K562 (cell line): Measurements from ENCODE around the gene XPC. TPM values are rescaled to one million over a fixed set of nuclear protein-coding genes. Genes with fewer than 3 reads are reported as not detected.
A peak's percentile ranks its signal among the peaks of the same experiment; 100 is the strongest.

Source experiments
- ATF1 ChIP-seq, 2 experiments: fragments of 450-650 bp in 1 of 2; IDR thresholded peaks; 2 replicates each; pipeline ENCODE4 v1.6.1; 2016; ENCODE audit warnings: missing compliant biosample characterization in 1 of 2, missing genetic modification characterization in 1 of 2
- BRF2 ChIP-seq: IDR thresholded peaks from 3 replicates; pipeline ENCODE4 v1.6.1; 2011; ENCODE audit warnings: borderline replicate concordance, mild to moderate bottlenecking; ENCODE audit not compliant: insufficient read length, insufficient read depth
- CEBPZ ChIP-seq: fragments of 150-350 bp; IDR thresholded peaks from 2 replicates; pipeline ENCODE4 v1.6.1; 2014; ENCODE audit warnings: low read depth, mild to moderate bottlenecking, low read length, borderline replicate concordance
- CGGBP1 ChIP-seq: fragments of 250-450 bp; sonication (Bioruptor Pico); IDR thresholded peaks from 2 replicates; pipeline ENCODE4 v1.9.0; 2021; ENCODE audit warnings: mild to moderate bottlenecking
- ESRRA ChIP-seq: fragments of 450-650 bp; IDR thresholded peaks from 2 replicates; pipeline ENCODE4 v1.6.1; 2014; ENCODE audit warnings: low read depth, mild to moderate bottlenecking, moderate library complexity, borderline replicate concordance
- NELFE ChIP-seq: IDR thresholded peaks from 2 replicates; pipeline ENCODE4 v1.6.1; 2011; ENCODE audit warnings: mild to moderate bottlenecking; ENCODE audit not compliant: insufficient read depth, insufficient read length
- NFATC3 ChIP-seq: fragments of 450-650 bp; IDR thresholded peaks from 2 replicates; pipeline ENCODE4 v1.6.1; 2017; ENCODE audit warnings: mild to moderate bottlenecking
- NFRKB ChIP-seq: fragments of 450-650 bp; IDR thresholded peaks from 2 replicates; pipeline ENCODE4 v1.6.1; 2016; ENCODE audit warnings: low read depth
- NRF1 ChIP-seq, 2 experiments: fragments of 450-650 bp; IDR thresholded peaks in 1 of 2; conservative IDR thresholded peaks in 1 of 2; 2 replicates each; pipeline ENCODE4 v1.6.1; 2014; ENCODE audit warnings: mild to moderate bottlenecking in 2 of 2
- POLR2AphosphoS5 ChIP-seq: IDR thresholded peaks from 2 replicates; pipeline ENCODE4 v1.6.1; 2011; ENCODE audit warnings: mild to moderate bottlenecking, low read depth, low read length, moderate library complexity; ENCODE audit not compliant: control insufficient read depth, insufficient read depth
- POU5F1 ChIP-seq: fragments of 150-350 bp; IDR thresholded peaks from 2 replicates; pipeline ENCODE4 v1.6.1; 2014; ENCODE audit warnings: borderline replicate concordance, low read length, low read depth, mild to moderate bottlenecking; ENCODE audit not compliant: partially characterized antibody
- RBM25 ChIP-seq: fragments of 200-400 bp; formaldehyde crosslinking; IDR thresholded peaks from 2 replicates; pipeline ENCODE4 v1.6.1; 2018; ENCODE audit warnings: low read length, low read depth, moderate library complexity; ENCODE audit not compliant: severe bottlenecking
- RUNX1 ChIP-seq: sonication (generic); IDR thresholded peaks from 2 replicates; pipeline ENCODE4 v1.6.1; 2016; ENCODE audit warnings: antibody characterized with exemption, low read depth
- TAF1 ChIP-seq: IDR thresholded peaks from 2 replicates; pipeline ENCODE4 v1.6.1; 2011; ENCODE audit warnings: mild to moderate bottlenecking, low read length, moderate library complexity; ENCODE audit not compliant: insufficient read depth, control insufficient read depth, severe bottlenecking; ENCODE audit errors: extremely low read depth
- ZBTB34 ChIP-seq: fragments of 250-450 bp; sonication (Bioruptor Pico); IDR thresholded peaks from 2 replicates; pipeline ENCODE4 v1.8.0; 2021; ENCODE audit warnings: mild to moderate bottlenecking, moderate library complexity
- ZNF146 ChIP-seq: IDR thresholded peaks from one replicate; pipeline ENCODE4 v1.6.1; 2018; ENCODE audit warnings: missing compliant biosample characterization; ENCODE audit not compliant: unreplicated experiment
- ZNF212 ChIP-seq: fragments of 450-650 bp; formaldehyde crosslinking; IDR thresholded peaks from 2 replicates; pipeline ENCODE4 v1.4.0; 2020; ENCODE audit warnings: mild to moderate bottlenecking
- ZNF445 ChIP-seq: fragments of 250-450 bp; sonication (Bioruptor Pico); IDR thresholded peaks from 2 replicates; pipeline ENCODE4 v1.4.0; 2020; ENCODE audit warnings: low read depth, mild to moderate bottlenecking, moderate library complexity
- ZNF740 ChIP-seq, 3 experiments: fragments of 200-800 bp in 1 of 3; sonication (Bioruptor generic) in 1 of 3; sonication (generic) in 1 of 3; formaldehyde crosslinking in 1 of 3; IDR thresholded peaks; 2 replicates each; pipeline versions ENCODE4 v1.6.1 to v1.8.0; 2016 to 2022; ENCODE audit warnings: mild to moderate bottlenecking in 2 of 3, missing compliant biosample characterization in 2 of 3, missing genetic modification characterization in 2 of 3, missing genetic modification reagents in 1 of 3
- ZNF764 ChIP-seq: fragments of 250-450 bp; sonication (Bioruptor Pico); IDR thresholded peaks from 2 replicates; pipeline ENCODE4 v1.4.0; 2020; ENCODE audit warnings: low read depth, mild to moderate bottlenecking, moderate library complexity
- polyA plus RNA-seq, 8 experiments: library from polyadenylated mRNA; depleted of rRNA in 4 of 8; stranded (reverse) in 5 of 8; unstranded in 3 of 8; fragments of >200 nt; fragmentation: Nextera tagmentation in 2 of 8; fragmentation: Illumina TruSeq in 1 of 8; extraction: Ambion mirVana in 2 of 8; extraction: Trizol in 1 of 8; gene quantifications; 2 replicates each; pipeline versions ENCODE4 v1.2.1 to v1.2.3, GENCODE V29; 2011 to 2014; ENCODE audit warnings: inconsistent platforms in 1 of 8, missing spikeins in 1 of 8
- total RNA-seq, 7 experiments: library from RNA; depleted of rRNA in 6 of 7; stranded (reverse); fragments of >200 nt in 6 of 7; fragmentation: Illumina TruSeq in 2 of 7; extraction: Trizol in 2 of 7; gene quantifications; 2 replicates each; pipeline versions ENCODE4 v1.2.1 to v1.2.3, GENCODE V29; 2011 to 2021; ENCODE audit warnings: low replicate concordance in 1 of 7

Gene XPC
- total and polyA plus RNA-seq, 9 of the 15 experiments (the other 6 are each of a cell fraction or from before 2014, with no cell fraction given): 3.8 to 54.7 (median 41.3) TPM

- TF ChIP-seq ZBTB34 (CRISPR knock-in tag) (no peak), RUNX1 (no peak), NRF1 (conservative IDR thresholded peaks at IDR 0.05 in 1 of 2, IDR thresholded peaks at IDR 0.05 in 1 of 2) (peak; percentile 100), ESRRA (peak; percentile 69; the same call in 1 of the 2 replicates), ZNF764 (CRISPR knock-in tag) (no peak), ZNF740 (CRISPR knock-in tag; IDR thresholded peaks at IDR 0.05) (no peak), ZNF740 (tag; IDR thresholded peaks at IDR 0.05) (no peak), POLR2AphosphoS5 (no peak; the same call in 1 of the 2 replicates), ZNF212 (CRISPR knock-in tag) (0 out of 2 replicates have a peak, but pooled peaks have one; percentile 35), CEBPZ (no peak), NFRKB (no peak), NFATC3 (no peak), RBM25 (no peak), TAF1 (peak; percentile 68), CGGBP1 (no peak; the same call in 1 of the 2 replicates), ZNF445 (CRISPR knock-in tag) (no peak), POU5F1 (peak; percentile 97), NELFE (no peak), ZNF146 (CRISPR knock-in tag) (no peak), BRF2 (no peak), ATF1 (CRISPR knock-in tag; IDR thresholded peaks at IDR 0.05) (no peak), ATF1 (tag; IDR thresholded peaks at IDR 0.05) (peak; percentile 81)
Observed at GRCh38 chr3:14124615-14125192, 53.7 kb downstream of the XPC start, which contains the start of the genes CHCHD4 and TMEM43 (continued).
